ENCODE data around the gene ABCG4.

GRCh38 chr11:119113716-119114115, 35.1 kb upstream of the ABCG4 start:
- no peak for TF ChIP-seq POLR2AphosphoS5 (IDR thresholded peaks at IDR 0.05; ENCODE audit: low read depth, low read length)
- TF ChIP-seq POLR2A (IDR thresholded peaks at IDR 0.05; ENCODE audit: borderline replicate concordance, extremely low read depth, insufficient read depth, insufficient read length) = no peak
- TF ChIP-seq ZNF274 (IDR thresholded peaks at IDR 0.05; ENCODE audit: low read depth, low read length) = no peak
- TF ChIP-seq CTCF (IDR thresholded peaks at IDR 0.05 in 2 of 3, conservative IDR thresholded peaks at IDR 0.05 in 1 of 3; ENCODE audit: borderline replicate concordance in 1 of 3, insufficient read depth in 1 of 3, low read depth in 2 of 3, low read length in 2 of 3) = no peak
